HG02610 (cell line): ENCODE results near the gene OBSCN.

Source experiments
- ATAC-seq: cut with Tn5 transposase; IDR thresholded peaks from one replicate; pipeline ENCODE4 v1.9.1; 2021; ENCODE audit warnings: mild to moderate bottlenecking, moderate library complexity; ENCODE audit not compliant: unreplicated experiment

OBSCN gene

GRCh38 chr1:228394571-228395394 lies 186.9 kb downstream of the OBSCN start:
- ATAC-seq = no peak

- no peak for ATAC-seq
These were observed 189.2 kb downstream of the OBSCN start for GRCh38 chr1:228396770-228397662.

DNA sequence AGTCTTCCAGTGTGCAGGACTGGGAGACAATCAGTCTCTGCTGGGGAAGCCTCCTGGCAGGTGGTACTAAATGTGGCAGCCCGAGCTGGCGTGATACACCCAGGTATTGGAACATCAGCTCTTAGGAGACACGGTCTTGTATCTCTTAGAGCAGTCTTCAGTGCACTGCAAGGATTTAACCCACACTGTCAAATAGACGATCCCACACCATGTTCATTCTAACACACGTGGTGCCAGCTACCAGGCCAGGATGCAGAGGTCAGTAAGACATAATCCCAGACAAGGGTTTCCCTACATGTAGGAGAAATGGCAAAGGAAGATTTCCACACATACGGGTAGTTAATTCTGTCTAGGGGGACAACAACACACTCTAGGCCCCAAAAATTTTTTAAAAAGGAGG lies 190.1 kb downstream of the OBSCN start:
- no peak for ATAC-seq

- no peak for ATAC-seq
These were observed 191.1 kb downstream of the OBSCN start for GRCh38 chr1:228398741-228399461.

- ATAC-seq = no peak
These were observed 191.8 kb downstream of the OBSCN start for GRCh38 chr1:228399531-228400236.

GRCh38 chr1:228400237-228400651 lies 192.4 kb downstream of the OBSCN start:
- no peak for ATAC-seq

DNA sequence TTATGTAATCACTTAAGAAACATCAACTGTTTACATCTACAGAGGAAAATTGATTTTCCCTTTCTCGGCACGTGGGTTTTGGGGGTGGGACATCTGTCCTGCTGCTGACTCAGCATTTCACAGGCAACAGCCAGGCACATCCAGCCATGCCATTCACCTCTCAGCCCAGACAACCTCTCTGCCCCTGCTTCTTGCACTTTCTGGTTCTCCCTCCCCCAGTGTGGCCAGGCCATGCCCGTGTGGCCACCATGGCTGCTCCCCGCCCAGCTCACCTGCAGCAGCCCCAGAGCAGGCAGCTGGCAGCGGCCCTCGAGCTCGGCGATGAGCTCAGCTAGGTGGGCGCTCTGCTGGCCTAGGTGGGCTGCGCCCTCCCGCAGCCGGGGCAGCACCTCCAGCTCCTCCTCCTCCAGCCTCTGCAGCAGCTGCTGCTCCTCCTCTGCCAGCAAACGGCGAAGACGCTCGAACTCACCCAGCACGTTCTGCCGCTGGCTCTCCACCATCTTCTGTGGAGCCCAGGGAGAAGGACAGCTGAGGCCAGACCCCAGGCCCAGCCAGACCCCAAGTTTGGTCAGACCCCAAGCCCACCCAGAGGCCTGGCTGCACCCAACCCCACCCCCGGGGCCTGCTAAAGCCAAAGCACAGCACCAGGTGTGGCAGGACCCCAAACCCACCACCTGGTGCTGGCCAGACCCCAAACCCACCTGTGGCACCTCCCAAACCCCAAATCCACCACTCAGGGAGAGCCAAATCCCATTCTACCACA lies 193.0 kb downstream of the OBSCN start:
- ATAC-seq = no peak

GRCh38 chr1:228401782-228402640 lies 194.2 kb downstream of the OBSCN start:
- ATAC-seq = no peak

DNA sequence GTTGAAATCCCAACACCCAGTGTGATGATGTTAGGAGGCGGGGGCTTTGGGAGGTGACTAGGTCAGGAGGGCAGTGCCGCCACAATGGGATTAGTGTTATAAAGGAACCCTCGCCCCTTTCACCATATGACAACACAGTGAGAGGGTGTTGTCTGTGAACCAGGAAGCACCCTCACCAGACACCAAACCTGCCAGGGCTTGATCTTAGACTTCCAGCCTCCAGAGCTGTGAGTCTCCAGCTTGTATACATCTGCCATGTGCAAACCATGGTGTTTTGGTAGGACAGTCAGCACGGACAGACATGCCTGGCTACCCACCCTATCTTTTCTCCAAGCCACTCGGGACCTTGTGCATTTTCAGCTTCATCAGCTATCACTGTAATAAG lies 194.8 kb downstream of the OBSCN start:
- ATAC-seq = no peak

DNA sequence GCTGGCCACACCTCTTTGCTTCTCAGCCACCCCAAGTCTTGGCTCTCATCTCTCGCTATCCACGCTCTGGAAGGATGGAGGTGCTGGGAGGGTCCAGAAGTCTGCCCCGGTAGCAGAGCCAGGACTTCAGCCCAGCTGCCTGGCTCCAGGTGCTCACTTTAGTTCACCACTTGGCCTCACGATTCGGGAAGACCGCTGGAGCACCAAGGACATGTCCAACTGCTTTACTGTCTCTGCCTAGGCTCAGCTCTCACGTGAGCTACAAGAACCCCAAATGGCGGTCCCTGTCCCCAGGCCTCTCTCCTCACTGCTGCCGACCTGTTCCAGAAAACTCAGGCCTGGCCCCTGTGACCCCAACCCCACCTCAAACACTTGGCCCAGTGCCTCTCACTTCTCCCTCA lies 195.4 kb downstream of the OBSCN start:
- no peak for ATAC-seq

- no peak for ATAC-seq
These were observed 196.4 kb downstream of the OBSCN start for GRCh38 chr1:228404107-228404720.

DNA sequence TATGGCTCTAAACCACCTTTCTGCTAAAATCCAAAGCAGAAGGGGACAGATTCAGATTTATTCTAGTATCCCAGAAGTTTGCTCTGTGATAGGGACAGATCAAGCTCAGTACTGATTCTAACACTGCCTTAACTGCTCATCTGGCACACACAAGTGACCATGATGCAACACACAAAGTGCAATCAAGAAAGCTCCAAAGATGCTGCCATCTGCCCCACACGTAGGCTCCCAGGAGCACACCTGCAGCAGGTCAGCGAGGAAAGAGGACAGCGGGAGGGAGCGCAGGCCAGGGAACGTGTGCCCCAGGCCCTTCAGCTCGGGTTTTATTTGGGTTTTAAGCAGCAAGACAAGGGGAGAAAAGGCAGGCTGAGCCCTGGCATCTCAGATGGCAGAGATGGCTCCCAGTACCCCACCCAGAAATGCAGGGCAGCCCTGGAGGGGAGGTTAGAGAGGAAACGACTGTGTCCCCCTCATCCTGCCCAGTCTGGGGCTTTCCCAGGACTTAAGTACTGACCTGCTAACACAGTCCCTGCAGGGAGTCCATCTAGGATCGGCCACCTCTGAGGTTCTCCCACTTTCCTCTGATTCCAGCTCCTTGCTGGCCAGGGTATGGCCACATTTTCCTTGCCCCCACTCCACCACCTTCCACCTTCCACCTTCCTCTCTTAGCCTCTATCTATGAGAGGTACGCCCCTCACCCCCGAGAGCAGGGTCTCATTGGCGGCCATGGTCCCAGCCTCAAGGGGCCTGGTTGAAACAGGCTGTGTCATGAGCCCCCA lies 197.5 kb downstream of the OBSCN start:
- ATAC-seq = no peak

GRCh38 chr1:228405979-228406228 lies 198.1 kb downstream of the OBSCN start:
- no peak for ATAC-seq

- no peak for ATAC-seq
These were observed 199.5 kb downstream of the OBSCN start for GRCh38 chr1:228407106-228408040.

DNA sequence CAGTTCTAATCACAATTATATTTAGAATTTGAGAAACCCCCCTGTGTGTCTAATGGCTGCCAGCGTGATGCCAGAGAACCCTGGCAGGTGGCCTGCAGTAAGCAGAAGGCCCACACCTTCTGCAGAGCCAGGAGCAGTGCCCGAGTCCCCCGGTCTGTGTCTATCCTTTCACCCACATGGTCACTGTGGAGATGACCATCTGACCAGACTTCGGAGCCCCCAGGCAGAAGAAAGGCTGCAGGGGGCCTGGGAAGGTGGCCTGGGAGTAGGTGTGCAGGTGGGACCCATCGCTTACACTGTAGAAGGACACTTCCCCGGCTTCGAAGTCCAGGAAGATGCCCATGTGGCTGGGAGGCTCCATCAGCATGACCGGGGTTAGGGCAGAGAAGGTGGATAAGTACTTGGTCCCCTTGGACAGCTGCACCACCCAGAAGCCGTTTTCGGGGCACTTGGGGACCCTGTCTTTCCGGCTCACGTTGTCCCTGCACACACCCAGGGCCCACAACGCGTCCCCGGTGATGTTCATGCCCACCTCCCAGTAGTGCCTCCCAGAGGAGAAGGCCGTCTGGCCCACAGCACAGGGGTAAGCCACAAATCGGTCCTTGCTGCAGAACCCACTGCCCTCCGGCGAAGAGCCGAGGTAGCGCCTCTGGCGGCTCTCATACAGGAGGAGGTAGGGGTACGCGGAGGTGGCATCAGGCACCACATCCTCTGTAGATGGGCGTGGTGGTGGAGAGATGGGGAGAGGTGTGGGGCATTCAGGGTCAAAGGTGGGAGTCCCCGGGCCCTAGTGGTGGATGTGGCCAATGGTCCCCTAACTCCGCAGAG lies 200.4 kb downstream of the OBSCN start:
- ATAC-seq = no peak
